GM19023 (cell line): Measurements from ENCODE around the gene YTHDC2.
"Not testable (repeated sequence)": the region's sequence is repeated elsewhere in the genome, so short reads cannot be mapped to it uniquely, and the experiment has no call there.

ENCODE experiments used
- ATAC-seq: cut with Tn5 transposase; IDR thresholded peaks from one replicate; pipeline ENCODE4 v1.9.1; 2021; ENCODE audit warnings: mild to moderate bottlenecking, moderate library complexity; ENCODE audit not compliant: unreplicated experiment

The YTHDC2 gene

GRCh38 chr5:113601423-113601822, 87.9 kb downstream of the YTHDC2 start:
- ATAC-seq: no peak

- ATAC-seq: not testable (repeated sequence)
Measured at GRCh38 chr5:113603246-113603645, 89.8 kb downstream of the YTHDC2 start.

- ATAC-seq: peak; percentile 92
Measured at GRCh38 chr5:113606298-113607134, 93.0 kb downstream of the YTHDC2 start.

- no peak for ATAC-seq
Measured at GRCh38 chr5:113607361-113607760, 93.9 kb downstream of the YTHDC2 start.

GRCh38 chr5:113608113-113608596, 94.7 kb downstream of the YTHDC2 start:
- ATAC-seq: no peak

DNA sequence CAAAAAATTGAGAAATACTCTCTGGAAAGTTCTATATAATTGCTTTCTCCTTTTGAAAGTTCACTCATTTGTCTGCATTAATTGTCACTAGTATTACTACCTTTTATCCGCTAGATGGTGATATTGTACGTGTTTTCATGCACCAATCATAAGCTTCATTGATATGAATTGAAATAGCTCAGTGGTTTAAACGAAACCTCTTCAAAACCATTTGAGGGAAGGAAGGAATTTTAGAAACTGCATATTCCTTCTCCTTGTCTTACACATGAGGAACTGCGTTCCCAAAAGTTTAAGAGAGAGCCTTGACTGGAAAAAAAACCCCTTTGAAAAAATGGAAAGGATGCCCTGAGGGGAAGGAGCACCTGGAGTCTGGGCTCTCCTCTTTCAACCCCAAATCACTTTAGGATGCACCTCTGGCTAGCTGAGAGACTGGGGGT, 98.6 kb downstream of the YTHDC2 start:
- no peak for ATAC-seq

- ATAC-seq: no peak
Measured at GRCh38 chr5:113614191-113614590, 100.7 kb downstream of the YTHDC2 start.

DNA sequence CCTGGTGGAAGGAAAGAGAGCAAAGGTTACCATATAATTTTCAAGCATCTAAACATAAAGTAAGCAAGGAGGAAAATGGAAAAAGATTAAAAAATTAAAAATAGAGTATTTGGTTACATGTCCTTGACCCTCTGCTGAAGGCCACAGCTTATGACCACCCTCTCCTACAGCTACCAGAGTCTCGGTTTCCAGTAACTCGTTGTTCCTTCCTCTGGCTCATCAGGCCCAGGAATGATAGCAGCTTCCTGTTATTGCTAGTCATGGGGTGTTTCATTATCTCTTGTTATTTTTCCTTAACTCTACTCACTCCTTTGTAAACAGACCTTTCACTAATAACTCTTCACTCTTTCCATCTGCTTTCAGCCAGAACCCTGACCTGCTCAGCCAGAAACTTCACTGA, 102.2 kb downstream of the YTHDC2 start:
- no peak for ATAC-seq

DNA sequence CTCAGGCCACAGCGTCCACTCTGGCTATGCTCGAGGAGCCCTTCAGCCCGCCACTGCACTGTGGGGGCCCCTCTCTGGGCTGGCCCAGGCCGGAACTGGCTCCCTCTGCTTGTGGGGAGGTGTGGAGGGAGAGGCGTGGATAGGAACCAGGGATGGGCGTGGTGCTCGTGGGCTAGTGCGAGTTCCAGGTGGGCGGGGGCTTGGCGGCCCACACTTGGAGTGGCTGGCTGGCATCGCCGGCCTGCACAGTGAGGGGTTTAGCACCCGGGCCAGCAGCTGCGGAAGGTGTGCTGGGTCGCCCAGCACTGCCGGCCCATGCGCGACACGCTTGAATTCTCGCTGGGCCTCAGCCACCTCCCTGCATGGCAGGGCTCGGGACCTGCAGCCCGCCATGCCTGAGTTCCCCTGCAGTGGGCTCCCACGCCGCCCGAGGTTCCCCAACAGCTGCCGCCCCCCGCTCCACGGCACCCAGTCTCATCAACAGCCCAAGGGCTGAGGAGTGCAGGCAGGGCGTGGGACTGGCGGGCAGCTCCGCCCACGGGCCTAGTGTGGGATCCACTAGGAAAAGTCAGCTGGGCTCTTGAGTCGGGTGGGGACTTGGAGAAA, 103.8 kb downstream of the YTHDC2 start:
- ATAC-seq: no peak

DNA sequence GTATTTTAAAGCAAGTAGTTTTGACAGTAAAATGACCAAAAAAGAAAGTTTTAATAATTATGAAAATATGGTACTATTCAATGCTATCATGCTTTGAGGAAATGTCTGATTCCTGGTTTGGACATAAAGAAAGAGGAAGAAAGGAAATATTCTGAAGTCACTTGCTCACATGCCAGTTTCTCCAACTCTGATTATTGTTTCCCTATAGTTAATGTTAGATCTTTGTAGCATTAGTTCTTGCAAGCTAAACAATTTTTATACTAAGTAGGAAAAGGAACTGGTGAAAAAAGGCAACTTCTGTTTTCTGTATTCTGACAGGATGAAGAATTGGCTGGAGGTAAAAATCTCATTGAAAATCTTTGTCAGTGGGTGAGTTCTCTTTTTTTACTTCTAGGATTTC, 119.5 kb downstream of the YTHDC2 start:
- no peak for ATAC-seq

DNA sequence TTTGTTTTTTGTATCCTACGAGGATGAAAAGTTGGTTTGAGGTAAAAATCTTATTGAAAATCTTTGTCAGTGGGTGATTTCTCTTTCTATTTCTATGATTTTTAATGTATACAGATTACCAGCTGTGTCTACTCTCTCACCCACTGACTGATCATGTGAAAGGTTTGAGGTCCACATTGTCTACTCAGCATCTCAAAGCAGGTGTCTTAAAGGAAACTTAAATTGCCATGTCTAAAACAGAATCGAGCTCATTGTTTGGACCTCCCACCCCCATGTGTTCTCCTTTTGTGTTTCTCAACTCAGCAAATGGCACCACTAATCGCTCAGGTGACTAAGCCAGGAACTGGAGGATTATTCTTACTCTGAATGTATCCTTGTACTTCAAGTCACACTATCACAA, 121.5 kb downstream of the YTHDC2 start:
- ATAC-seq: no peak

- no peak for ATAC-seq
Measured at GRCh38 chr5:113641715-113642114, 128.2 kb downstream of the YTHDC2 start.
